Stimulated activated naive CD8-positive, alpha-beta T cell treated with anti-CD3 and anti-CD28 coated beads, Interleukin-15, amount 100 ng/mL, for 72 hours (primary cell): ENCODE results near the gene ADAM11.

Experiments used
- ATAC-seq: fragments of 150-1000 bp; cut with Tn5 transposase; 2 replicates; pipeline ENCODE4 v1.10.0; 2021; ENCODE audit warnings: mild to moderate bottlenecking, moderate library complexity
- DNase-seq, 2 donors: peaks; one replicate each; pipeline ENCODE4 v3.0.0; 2021 to 2022
- H3K27ac Mint-ChIP-seq, 2 donors: one replicate each; pipeline ENCODE4 v1.8.0; 2022; ENCODE audit warnings: mild to moderate bottlenecking in 2 of 2, mixed read lengths in 2 of 2, moderate library complexity in 2 of 2
- H3K27me3 Mint-ChIP-seq: one replicate; pipeline ENCODE4 v1.8.0; 2022; ENCODE audit warnings: mixed read lengths
- H3K4me1 Mint-ChIP-seq: one replicate; pipeline ENCODE4 v1.8.0; 2022; ENCODE audit warnings: mild to moderate bottlenecking, mixed read lengths
- H3K4me3 Mint-ChIP-seq, 2 donors: one replicate each; pipeline ENCODE4 v1.8.0; 2022; ENCODE audit warnings: mild to moderate bottlenecking in 2 of 2, mixed read lengths in 2 of 2, moderate library complexity in 1 of 2
- H3K9me3 Mint-ChIP-seq, 2 donors: one replicate each; pipeline ENCODE4 v1.8.0; 2022; ENCODE audit warnings: mixed read lengths in 2 of 2

The ADAM11 gene

GRCh38 chr17:44766409-44767038, 7.7 kb downstream of the ADAM11 start:
- DNase-seq, result no peak
- Mint-ChIP-seq H3K4me1 (peaks cover 12% of the 10 kb centered on the region), H3K27me3 (peaks cover 50% of the 10 kb centered on the region), H3K4me3 (no peak overlapping the region), H3K9me3 (no peaks in the 10 kb centered on the region), H3K27ac (no peak overlapping the region)
- no peak for ATAC-seq

- Mint-ChIP-seq H3K4me1 (peaks cover 12% of the 10 kb centered on the region), H3K27me3 (peaks cover 40% of the 10 kb centered on the region), H3K4me3 (no peak overlapping the region), H3K9me3 (no peaks in the 10 kb centered on the region), H3K27ac (no peak overlapping the region)
- no peak for ATAC-seq
- DNase-seq, result no peak
Measured at GRCh38 chr17:44767493-44767892, 8.7 kb downstream of the ADAM11 start.

GRCh38 chr17:44768505-44769142, 9.8 kb downstream of the ADAM11 start:
- DNase-seq, result no peak
- Mint-ChIP-seq H3K9me3 (no peaks in the 10 kb centered on the region), H3K27me3 (peaks cover 41% of the 10 kb centered on the region), H3K4me3 (no peak overlapping the region), H3K27ac (no peak overlapping the region), H3K4me1 (peaks cover 12% of the 10 kb centered on the region)
- ATAC-seq, result no peak

GRCh38 chr17:44769230-44769629, 10.4 kb downstream of the ADAM11 start:
- H3K27me3 Mint-ChIP-seq, result peaks cover 47% of the 10 kb centered on the region
- no peak for ATAC-seq

GRCh38 chr17:44769647-44770084, 10.9 kb downstream of the ADAM11 start:
- Mint-ChIP-seq H3K27me3 (peaks cover 48% of the 10 kb centered on the region), H3K9me3 (no peaks in the 10 kb centered on the region), H3K4me1 (peaks cover 20% of the 10 kb centered on the region)

More at GRCh38 chr17:44769230-44769629, 10.4 kb downstream of the ADAM11 start:
- H3K27ac Mint-ChIP-seq, result no peak overlapping the region
- no peak overlapping the region for H3K4me3 Mint-ChIP-seq
- no peak for DNase-seq
- H3K4me1 Mint-ChIP-seq, result peaks cover 17% of the 10 kb centered on the region
- no peaks in the 10 kb centered on the region for H3K9me3 Mint-ChIP-seq

GRCh38 chr17:44770166-44770925, 11.6 kb downstream of the ADAM11 start:
- no peak overlapping the region for H3K4me3 Mint-ChIP-seq
- DNase-seq (no peak), ATAC-seq (no peak)
- peaks cover 48% of the 10 kb centered on the region for H3K27me3 Mint-ChIP-seq
- H3K4me1 Mint-ChIP-seq, result peaks cover 27% of the 10 kb centered on the region
- H3K9me3 Mint-ChIP-seq, result no peaks in the 10 kb centered on the region
- H3K27ac Mint-ChIP-seq, result no peak overlapping the region

More at GRCh38 chr17:44769647-44770084, 10.9 kb downstream of the ADAM11 start:
- DNase-seq (no peak), ATAC-seq (no peak)
- H3K4me3 Mint-ChIP-seq, result no peak overlapping the region
- no peak overlapping the region for H3K27ac Mint-ChIP-seq

GRCh38 chr17:44772308-44773045, 13.7 kb downstream of the ADAM11 start:
- Mint-ChIP-seq H3K4me1 (peaks cover 38% of the 10 kb centered on the region), H3K4me3 (no peak overlapping the region), H3K27ac (no peak overlapping the region), H3K27me3 (peaks cover 42% of the 10 kb centered on the region), H3K9me3 (no peaks in the 10 kb centered on the region)
- no peak for ATAC-seq
- DNase-seq, result no peak

- Mint-ChIP-seq H3K27me3 (peaks cover 39% of the 10 kb centered on the region), H3K4me3 (no peak overlapping the region), H3K4me1 (peaks cover 33% of the 10 kb centered on the region), H3K27ac (peak overlapping the region in 1 of 2 donors; percentile 79), H3K9me3 (no peaks in the 10 kb centered on the region)
- no peak for ATAC-seq
- no peak for DNase-seq
Measured at GRCh38 chr17:44773140-44773539, 14.4 kb downstream of the ADAM11 start.

GRCh38 chr17:44774271-44775135, 15.7 kb downstream of the ADAM11 start:
- H3K4me3 Mint-ChIP-seq, result peak overlapping the region; percentile 84 to 94
- no peaks in the 10 kb centered on the region for H3K9me3 Mint-ChIP-seq
- DNase-seq (peak; percentile 85 to 89), ATAC-seq (peak; percentile 50)
- peaks cover 32% of the 10 kb centered on the region for H3K27me3 Mint-ChIP-seq
- H3K27ac Mint-ChIP-seq, result peak overlapping the region in 1 of 2 donors; percentile 59
- H3K4me1 Mint-ChIP-seq, result peaks cover 34% of the 10 kb centered on the region

- H3K4me3 Mint-ChIP-seq, result peak overlapping the region; percentile 84 to 94
Measured at GRCh38 chr17:44775136-44775837, 16.5 kb downstream of the ADAM11 start.

GRCh38 chr17:44775838-44776621, 17.2 kb downstream of the ADAM11 start:
- H3K9me3 Mint-ChIP-seq, result no peaks in the 10 kb centered on the region
- H3K27ac Mint-ChIP-seq, result peak overlapping the region in 1 of 2 donors; percentile 76
- peaks cover 39% of the 10 kb centered on the region for H3K4me1 Mint-ChIP-seq
- H3K4me3 Mint-ChIP-seq, result peak overlapping the region; percentile 84 to 94
- ATAC-seq (peak; percentile 37), DNase-seq (no peak)
- H3K27me3 Mint-ChIP-seq, result peaks cover 37% of the 10 kb centered on the region

More at GRCh38 chr17:44775136-44775837, 16.5 kb downstream of the ADAM11 start:
- Mint-ChIP-seq H3K9me3 (no peaks in the 10 kb centered on the region), H3K27me3 (peaks cover 37% of the 10 kb centered on the region), H3K27ac (no peak overlapping the region), H3K4me1 (peaks cover 39% of the 10 kb centered on the region)
- DNase-seq (peak; percentile 93 to 95), ATAC-seq (peak; percentile 95)

GRCh38 chr17:44776628-44777393, 18.0 kb downstream of the ADAM11 start:
- DNase-seq, result no peak
- no peak for ATAC-seq
- H3K9me3 Mint-ChIP-seq, result no peaks in the 10 kb centered on the region
- H3K4me1 Mint-ChIP-seq, result peaks cover 39% of the 10 kb centered on the region
- H3K27ac Mint-ChIP-seq, result no peak overlapping the region
- peaks cover 37% of the 10 kb centered on the region for H3K27me3 Mint-ChIP-seq
- peak overlapping the region; percentile 19 to 84 for H3K4me3 Mint-ChIP-seq
